C4-2B (cell line): Measurements from ENCODE around the gene OR8B3.

Source experiments
- CTCF ChIP-seq: fragments of 450-650 bp; conservative IDR thresholded peaks from 2 replicates; pipeline ENCODE4 v1.5.1; 2017; ENCODE audit warnings: mild to moderate bottlenecking
- ZFX ChIP-seq: fragments of 450-650 bp; IDR thresholded peaks from 2 replicates; pipeline ENCODE4 v1.6.1; 2017

DNA sequence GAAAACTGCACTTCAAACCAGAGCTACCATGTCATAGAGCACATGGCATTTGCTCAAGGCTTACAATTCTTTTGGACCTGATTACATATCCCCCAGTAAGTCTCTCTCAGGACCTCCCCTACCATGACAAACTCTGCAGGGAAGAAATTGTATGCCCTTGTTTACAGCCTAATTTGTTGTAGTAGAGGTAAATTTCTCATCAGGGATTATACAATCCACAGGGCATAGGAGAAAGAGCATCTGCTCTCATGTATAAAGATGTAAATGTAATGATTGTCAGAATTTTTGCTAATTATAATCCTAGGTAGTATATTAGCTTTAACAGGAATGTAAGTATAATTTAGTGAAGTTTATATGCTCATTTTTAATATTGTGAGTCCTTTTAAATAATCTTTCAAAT lies at the start of gene OR8B3:
- TF ChIP-seq CTCF (no peak), ZFX (no peak)
